Smooth muscle cell (in vitro differentiated cells): ENCODE data around the gene GCC2. TPM values are rescaled to one million over a fixed set of nuclear protein-coding genes. Genes with fewer than 3 reads are reported as not detected.

Source experiments
- DNase-seq: peaks from one replicate; lab custom pipeline; 2025; ENCODE audit not compliant: unreplicated experiment; lab: John Stamatoyannopoulos, UW
- H2AFZ ChIP-seq: fragments of 200-600 bp; sonication (generic); 2 replicates; pipeline ENCODE4 v1.6.0; 2016; ENCODE audit warnings: antibody characterized with exemption, low read depth, mild to moderate bottlenecking
- H3F3A ChIP-seq: fragments of 200-600 bp; sonication (generic); 2 replicates; pipeline ENCODE4 v1.6.0; 2017; ENCODE audit warnings: antibody characterized with exemption, low read depth
- H3K27ac ChIP-seq: fragments of 200-600 bp; sonication (generic); 2 replicates; pipeline ENCODE4 v1.5.1; 2016; ENCODE audit warnings: low read depth, mild to moderate bottlenecking
- H3K27me3 ChIP-seq: fragments of 200-600 bp; sonication (generic); 2 replicates; pipeline ENCODE4 v1.6.1; 2016; ENCODE audit warnings: low read depth, mild to moderate bottlenecking
- H3K36me3 ChIP-seq: fragments of 200-600 bp; sonication (generic); 2 replicates; pipeline ENCODE4 v1.5.1; 2016; ENCODE audit warnings: low read depth
- H3K4me1 ChIP-seq: fragments of 200-600 bp; sonication (generic); 2 replicates; pipeline ENCODE4 v1.5.1; 2016; ENCODE audit warnings: low read depth
- H3K4me2 ChIP-seq: fragments of 200-600 bp; sonication (generic); 2 replicates; pipeline ENCODE4 v1.6.0; 2016; ENCODE audit warnings: mild to moderate bottlenecking
- H3K4me3 ChIP-seq: fragments of 200-600 bp; sonication (generic); 2 replicates; pipeline ENCODE4 v1.5.1; 2016; ENCODE audit warnings: mild to moderate bottlenecking
- H3K79me2 ChIP-seq: fragments of 200-600 bp; sonication (generic); 2 replicates; pipeline ENCODE4 v1.6.0; 2016; ENCODE audit warnings: low read depth, mild to moderate bottlenecking
- H3K9ac ChIP-seq: fragments of 200-600 bp; sonication (generic); 2 replicates; pipeline ENCODE4 v1.6.0; 2016; ENCODE audit warnings: low read depth
- H3K9me3 ChIP-seq: fragments of 200-600 bp; sonication (generic); replicated peaks from 2 replicates; pipeline ENCODE4 v1.5.1; 2016; ENCODE audit warnings: low read depth
- H4K20me1 ChIP-seq: fragments of 200-600 bp; sonication (generic); 2 replicates; pipeline ENCODE4 v1.6.0; 2016; ENCODE audit warnings: low read depth
- WGBS: methylation state at CpG from one replicate; pipeline ENCODE4 v1.1.7; 2016; ENCODE audit warnings: low lambda C conversion rate; 5-methylcytosine and 5-hydroxymethylcytosine counted together
- polyA plus RNA-seq: library from polyadenylated mRNA; unstranded; fragments of >200 nt; fragmentation: Nextera tagmentation; extraction: Ambion mirVana; gene quantifications from 2 replicates; pipeline ENCODE4 v1.2.1, GENCODE V29; 2016
- total RNA-seq: library from RNA; depleted of rRNA; stranded (reverse); fragments of >200 nt; gene quantifications from 2 replicates; pipeline ENCODE4 v1.2.3, GENCODE V29; 2014
- TF ChIP-seq, protein P1 (sequence below): fragments of 200-600 bp; sonication (generic); IDR thresholded peaks from 2 replicates; pipeline ENCODE4 v1.5.1; 2017; ENCODE audit warnings: borderline replicate concordance, mild to moderate bottlenecking, antibody characterized with exemption; ENCODE audit not compliant: insufficient read depth, poor library complexity, severe bottlenecking

Gene GCC2
- total and polyA plus RNA-seq, 2 experiments from 2014 or later: 18.3 to 36.4 TPM

DNA sequence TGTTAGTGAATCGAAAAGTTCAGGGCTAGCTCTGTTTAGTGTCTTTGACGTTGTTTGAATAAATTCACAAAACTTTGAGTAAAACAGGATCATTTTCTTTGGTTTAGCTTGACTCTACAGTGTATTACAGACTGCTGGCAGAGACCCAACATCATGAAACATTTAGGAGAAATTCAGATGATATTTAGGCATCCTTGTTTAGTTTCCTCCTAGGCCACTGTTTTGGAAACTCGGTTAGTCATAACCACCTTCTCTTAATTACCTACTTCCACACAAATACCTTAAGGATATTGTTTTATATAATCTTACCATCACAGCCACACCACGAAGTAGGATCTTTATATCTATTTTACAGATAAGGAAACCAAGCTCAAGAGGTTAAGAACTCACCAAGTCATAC, 93.1 kb downstream of the GCC2 start:
- H2AFZ ChIP-seq: no peak overlapping the region
- H3F3A ChIP-seq: no peaks in the 10 kb centered on the region
- WGBS: 83% methylated on average over 4 of the region's 4 CpGs
- H3K9ac ChIP-seq: no peak overlapping the region
- peaks cover 99% of the 10 kb centered on the region for H3K79me2 ChIP-seq
- no peaks in the 10 kb centered on the region for H3K9me3 ChIP-seq
- TF ChIP-seq, protein P1, sequence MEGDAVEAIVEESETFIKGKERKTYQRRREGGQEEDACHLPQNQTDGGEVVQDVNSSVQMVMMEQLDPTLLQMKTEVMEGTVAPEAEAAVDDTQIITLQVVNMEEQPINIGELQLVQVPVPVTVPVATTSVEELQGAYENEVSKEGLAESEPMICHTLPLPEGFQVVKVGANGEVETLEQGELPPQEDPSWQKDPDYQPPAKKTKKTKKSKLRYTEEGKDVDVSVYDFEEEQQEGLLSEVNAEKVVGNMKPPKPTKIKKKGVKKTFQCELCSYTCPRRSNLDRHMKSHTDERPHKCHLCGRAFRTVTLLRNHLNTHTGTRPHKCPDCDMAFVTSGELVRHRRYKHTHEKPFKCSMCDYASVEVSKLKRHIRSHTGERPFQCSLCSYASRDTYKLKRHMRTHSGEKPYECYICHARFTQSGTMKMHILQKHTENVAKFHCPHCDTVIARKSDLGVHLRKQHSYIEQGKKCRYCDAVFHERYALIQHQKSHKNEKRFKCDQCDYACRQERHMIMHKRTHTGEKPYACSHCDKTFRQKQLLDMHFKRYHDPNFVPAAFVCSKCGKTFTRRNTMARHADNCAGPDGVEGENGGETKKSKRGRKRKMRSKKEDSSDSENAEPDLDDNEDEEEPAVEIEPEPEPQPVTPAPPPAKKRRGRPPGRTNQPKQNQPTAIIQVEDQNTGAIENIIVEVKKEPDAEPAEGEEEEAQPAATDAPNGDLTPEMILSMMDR: no peak
- H3K4me1 ChIP-seq: peaks cover 9% of the 10 kb centered on the region
- no peak overlapping the region for H3K4me2 ChIP-seq
- no peak overlapping the region for H3K4me3 ChIP-seq
- H3K27ac ChIP-seq: no peak overlapping the region
- no peaks in the 10 kb centered on the region for H3K36me3 ChIP-seq
- peaks cover 99% of the 10 kb centered on the region for H4K20me1 ChIP-seq
- DNase-seq: no peak
- H3K27me3 ChIP-seq: no peaks in the 10 kb centered on the region

DNA sequence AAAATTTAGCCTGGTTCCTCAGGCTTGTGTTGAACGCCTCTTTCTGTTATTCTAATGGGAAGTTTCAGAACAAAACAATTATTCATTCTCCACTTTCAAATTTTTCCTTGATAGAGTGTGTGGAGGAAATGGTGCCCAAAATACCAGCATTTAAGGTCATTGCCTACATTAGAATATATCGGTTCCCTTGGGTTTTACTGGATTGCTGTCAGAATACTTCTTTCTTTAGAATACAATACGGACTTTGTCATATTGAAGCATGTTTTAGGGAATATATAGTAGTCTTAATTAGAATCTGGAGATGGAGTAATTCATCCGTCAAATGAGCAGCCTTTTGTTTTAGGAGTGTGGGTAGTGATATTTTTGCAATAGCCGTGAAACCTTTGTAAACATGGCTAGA, 98.6 kb downstream of the GCC2 start:
- H4K20me1 ChIP-seq: peaks cover 85% of the 10 kb centered on the region
- no peak overlapping the region for H2AFZ ChIP-seq
- H3K4me1 ChIP-seq: no peaks in the 10 kb centered on the region
- H3K4me2 ChIP-seq: no peak overlapping the region
- H3K27me3 ChIP-seq: no peaks in the 10 kb centered on the region
- H3K79me2 ChIP-seq: peaks cover 98% of the 10 kb centered on the region
- H3K27ac ChIP-seq: no peak overlapping the region
- H3K4me3 ChIP-seq: no peak overlapping the region
- H3K9ac ChIP-seq: no peak overlapping the region
- H3K36me3 ChIP-seq: no peaks in the 10 kb centered on the region
- 95% methylated on average over 5 of the region's 5 CpGs for WGBS
- no peaks in the 10 kb centered on the region for H3K9me3 ChIP-seq
- TF ChIP-seq, protein P1: no peak
- no peaks in the 10 kb centered on the region for H3F3A ChIP-seq
- DNase-seq: no peak

DNA sequence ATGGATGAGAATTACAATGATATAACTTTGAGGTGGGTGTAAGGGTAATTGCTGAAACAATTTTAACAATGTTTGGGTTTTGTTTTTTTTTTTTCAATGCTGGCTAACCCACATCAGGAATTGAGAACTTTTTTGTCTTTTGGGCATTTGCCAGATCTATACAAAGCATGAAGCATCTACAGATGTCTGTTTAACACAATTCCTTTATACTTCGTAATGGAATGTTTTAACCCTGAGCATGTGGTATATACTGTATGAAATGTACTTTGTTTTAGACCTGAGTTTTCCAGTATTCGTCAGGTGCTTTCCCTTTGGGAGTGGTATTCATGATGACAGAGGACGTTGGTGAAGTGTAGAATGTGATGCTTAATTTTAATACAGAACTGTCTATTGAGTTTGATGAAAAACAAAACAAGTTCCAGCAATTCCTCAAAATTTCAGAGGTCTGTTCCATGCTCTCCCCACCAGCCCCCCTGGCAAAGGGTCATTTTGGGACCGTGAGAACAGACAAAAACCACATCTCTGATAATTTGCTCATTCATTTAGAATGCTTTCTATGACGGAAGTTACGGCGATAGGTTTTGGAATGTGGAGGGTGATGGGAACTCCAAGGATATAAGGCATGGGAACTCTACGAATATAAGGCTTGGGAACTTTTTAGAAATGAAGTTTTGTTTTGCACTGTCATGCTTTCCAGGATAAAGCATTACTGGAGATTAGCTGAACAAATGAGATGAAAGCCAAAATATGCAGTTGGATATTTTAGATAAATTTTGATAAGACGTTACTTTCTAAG, 99.4 kb downstream of the GCC2 start:
- no peak overlapping the region for H3K4me2 ChIP-seq
- no peaks in the 10 kb centered on the region for H3F3A ChIP-seq
- no peak overlapping the region for H3K4me3 ChIP-seq
- H3K4me1 ChIP-seq: no peaks in the 10 kb centered on the region
- H2AFZ ChIP-seq: no peak overlapping the region
- no peaks in the 10 kb centered on the region for H3K36me3 ChIP-seq
- no peak overlapping the region for H3K9ac ChIP-seq
- no peak overlapping the region for H3K27ac ChIP-seq
- TF ChIP-seq, protein P1: no peak
- no peaks in the 10 kb centered on the region for H3K27me3 ChIP-seq
- WGBS: 83% methylated on average over 9 of the region's 9 CpGs
- DNase-seq: no peak
- peaks cover 85% of the 10 kb centered on the region for H4K20me1 ChIP-seq
- no peaks in the 10 kb centered on the region for H3K9me3 ChIP-seq
- H3K79me2 ChIP-seq: peaks cover 98% of the 10 kb centered on the region

DNA sequence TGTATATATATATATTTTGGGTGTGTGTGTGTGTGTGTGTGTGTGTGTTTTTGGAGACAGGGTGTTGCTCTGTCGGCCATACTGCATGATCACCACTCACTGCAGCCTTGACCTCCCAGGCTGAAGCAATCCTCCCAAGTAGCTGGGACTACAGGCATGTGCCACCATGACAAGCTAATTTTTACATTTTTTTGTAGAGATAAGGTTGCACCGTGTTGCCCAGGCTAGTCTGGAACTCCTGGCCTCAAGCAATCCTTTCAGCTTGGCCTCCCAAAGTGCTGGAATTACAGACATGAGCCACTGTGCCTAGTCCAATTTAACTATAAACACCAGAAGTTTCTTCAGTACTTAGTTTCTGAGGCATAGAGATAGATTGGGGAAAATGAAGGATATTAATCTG, 103.6 kb downstream of the GCC2 start:
- Histone ChIP-seq H3K9ac (no peak overlapping the region), H3K4me1 (no peaks in the 10 kb centered on the region), H4K20me1 (peaks cover 85% of the 10 kb centered on the region), H3K79me2 (peaks cover 98% of the 10 kb centered on the region), H2AFZ (no peak overlapping the region), H3K27ac (peak overlapping the region; percentile 43), H3K4me2 (no peak overlapping the region), H3K27me3 (no peaks in the 10 kb centered on the region), H3F3A (no peaks in the 10 kb centered on the region), H3K36me3 (no peaks in the 10 kb centered on the region), H3K4me3 (no peak overlapping the region), H3K9me3 (no peaks in the 10 kb centered on the region)
- WGBS: 64% methylated on average over 2 of the region's 2 CpGs
- DNase-seq: no peak
- TF ChIP-seq, protein P1: no peak
